ENCODE results near the gene INO80.

DNA sequence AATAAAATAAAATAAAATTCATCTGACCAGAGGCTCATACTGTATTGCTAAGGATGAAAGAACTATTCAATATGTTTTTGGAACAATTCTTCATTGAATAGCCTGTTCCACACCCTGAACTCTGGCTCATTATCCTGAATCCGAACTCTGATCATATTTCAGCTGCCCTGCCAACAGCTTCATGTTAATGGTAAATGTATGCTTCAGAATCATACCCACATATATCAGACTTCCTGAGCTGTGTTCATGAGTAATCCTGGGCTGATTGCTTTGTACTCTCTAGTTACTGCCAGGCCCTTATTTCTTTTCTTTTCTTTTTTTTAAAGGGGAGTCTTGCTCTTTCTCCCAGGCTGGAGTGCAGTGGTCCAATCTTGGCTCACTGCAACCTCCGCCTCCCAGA lies 11.8 kb downstream of the INO80 start:
- TF ChIP-seq POLR2A (IDR thresholded peaks at IDR 0.05) (no peak), CTCF (IDR thresholded peaks at IDR 0.05) (no peak), POLR2AphosphoS5 (IDR thresholded peaks at IDR 0.05) (no peak)

Measured in breast epithelium (tissue), 3 donors.